ENCODE measurements around the gene LACTB. TPM values are rescaled to one million over a fixed set of nuclear protein-coding genes. Genes with fewer than 3 reads are reported as not detected.
A peak's percentile ranks its signal among the peaks of the same experiment; 100 is the strongest.

Gene LACTB
- total RNA-seq, 1 experiment from 2014 or later: 4.4 TPM

- ChIA-PET CTCF (interaction anchor here (0.6 kb wide), 1 partner anchor 15 kb away, joined by 3 read pairs; no protein-coding TSS in a partner anchor), POLR2A (ENCODE audit: low non-redundant PET) (no interaction called here)
- peaks cover 3% of the 10 kb centered on the region for H3K9me3 ChIP-seq (ENCODE audit: low read depth, low read length, poor library complexity, severe bottlenecking)
- no peaks in the 10 kb centered on the region for H3K27me3 ChIP-seq (replicated peaks; ENCODE audit: insufficient read depth, low read depth, low read length, poor library complexity)
- TF ChIP-seq EZH2 (IDR thresholded peaks at IDR 0.05; ENCODE audit: borderline replicate concordance, low read depth, low read length, poor library complexity, severe bottlenecking) (no peak), CTCF (conservative IDR thresholded peaks at IDR 0.05; ENCODE audit: low read depth, low read length) (no peak)
- H3K27ac ChIP-seq (ENCODE audit: low read depth, low read length, poor library complexity, severe bottlenecking): no peak overlapping the region
- no peaks in the 10 kb centered on the region for H3K4me1 ChIP-seq (ENCODE audit: insufficient read depth, low read length, poor library complexity, severe bottlenecking)
- no peaks in the 10 kb centered on the region for H3K36me3 ChIP-seq (ENCODE audit: insufficient read depth, low read length, poor library complexity, severe bottlenecking)
- no TSS peak for BruUV-seq (replicated peaks)
- intact Hi-C loops (cut with micrococcal nuclease; ENCODE audit: unreplicated experiment): no loop called here
- no peak overlapping the region for H3K4me3 ChIP-seq (ENCODE audit: low read depth, low read length, poor library complexity, severe bottlenecking)
- no peak for DNase-seq (ENCODE audit: low spot score)
Observed at GRCh38 chr15:63118854-63119253, 2.8 kb upstream of the LACTB start.

DNA sequence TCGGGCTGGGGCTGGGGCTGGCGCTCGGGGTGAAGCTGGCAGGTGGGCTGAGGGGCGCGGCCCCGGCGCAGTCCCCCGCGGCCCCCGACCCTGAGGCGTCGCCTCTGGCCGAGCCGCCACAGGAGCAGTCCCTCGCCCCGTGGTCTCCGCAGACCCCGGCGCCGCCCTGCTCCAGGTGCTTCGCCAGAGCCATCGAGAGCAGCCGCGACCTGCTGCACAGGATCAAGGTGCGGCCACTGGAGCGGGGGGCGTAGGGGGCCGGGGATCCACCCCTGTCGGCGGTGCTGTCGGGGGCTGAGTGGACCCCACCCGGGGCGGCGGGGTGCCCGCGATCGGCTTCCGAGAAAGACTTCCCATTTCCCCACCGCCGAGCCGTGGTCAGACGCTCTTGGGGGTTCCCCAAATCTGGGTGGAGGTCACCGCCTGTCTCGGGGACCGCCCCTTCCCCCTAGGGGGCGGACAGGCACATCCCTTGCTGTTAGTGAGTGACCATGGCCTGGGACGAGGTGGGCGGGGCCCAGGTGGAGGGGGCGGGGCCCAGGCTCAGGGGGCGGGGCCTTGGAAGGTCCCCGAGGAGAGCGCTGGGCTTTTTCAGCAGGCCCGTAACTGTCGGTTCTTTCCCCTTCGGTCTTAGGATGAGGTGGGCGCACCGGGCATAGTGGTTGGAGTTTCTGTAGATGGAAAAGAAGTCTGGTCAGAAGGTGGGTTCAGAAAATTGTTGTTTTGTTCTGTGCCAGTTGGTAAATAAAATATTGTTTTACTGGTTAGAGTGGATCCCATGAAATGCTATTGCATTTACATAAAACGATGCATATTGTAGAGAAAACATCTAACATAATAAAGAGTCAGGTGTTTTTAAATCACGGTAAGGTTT lies 578 bp downstream of the LACTB start:
- DNase-seq (ENCODE audit: low spot score): peak; percentile 64
- TF ChIP-seq EZH2 (IDR thresholded peaks at IDR 0.05; ENCODE audit: borderline replicate concordance, low read depth, low read length, poor library complexity, severe bottlenecking) (no peak), CTCF (conservative IDR thresholded peaks at IDR 0.05; ENCODE audit: low read depth, low read length) (no peak)
- CTCF ChIA-PET: no interaction called here
- BruUV-seq (replicated peaks): no TSS peak
- Histone ChIP-seq H3K4me3 (ENCODE audit: low read depth, low read length, poor library complexity, severe bottlenecking) (peak overlapping the region; percentile 98), H3K9me3 (ENCODE audit: low read depth, low read length, poor library complexity, severe bottlenecking) (peaks cover 3% of the 10 kb centered on the region), H3K27ac (ENCODE audit: low read depth, low read length, poor library complexity, severe bottlenecking) (peak overlapping the region; percentile 37), H3K36me3 (ENCODE audit: insufficient read depth, low read length, poor library complexity, severe bottlenecking) (no peaks in the 10 kb centered on the region), H3K4me1 (ENCODE audit: insufficient read depth, low read length, poor library complexity, severe bottlenecking) (no peaks in the 10 kb centered on the region), H3K27me3 (replicated peaks; ENCODE audit: insufficient read depth, low read depth, low read length, poor library complexity) (no peaks in the 10 kb centered on the region)
- POLR2A ChIA-PET (ENCODE audit: low non-redundant PET): no interaction called here
- intact Hi-C loops (cut with micrococcal nuclease; ENCODE audit: unreplicated experiment): no loop called here

DNA sequence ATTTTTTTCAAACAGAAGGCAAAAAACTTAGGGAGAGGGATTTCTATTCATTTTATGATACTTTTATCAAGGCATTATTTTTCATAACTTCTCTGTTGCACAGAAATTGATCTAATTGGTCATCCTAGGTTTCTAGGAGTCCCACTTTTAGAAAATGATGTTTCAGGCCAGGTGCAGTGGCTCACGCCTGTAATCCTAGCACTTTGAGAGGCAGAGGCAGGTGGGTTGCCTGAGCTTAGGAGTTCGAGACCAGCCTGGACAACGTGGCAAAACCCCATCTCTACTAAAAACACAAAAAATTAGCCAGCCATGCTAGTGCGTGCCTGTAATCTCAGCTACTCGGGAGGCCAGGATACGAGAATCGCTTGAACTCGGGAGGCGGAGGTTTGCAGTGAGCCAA lies 2.8 kb downstream of the LACTB start:
- CTCF ChIA-PET: no interaction called here
- H3K9me3 ChIP-seq (ENCODE audit: low read depth, low read length, poor library complexity, severe bottlenecking): no peaks in the 10 kb centered on the region
- H3K27me3 ChIP-seq (replicated peaks; ENCODE audit: insufficient read depth, low read depth, low read length, poor library complexity): no peaks in the 10 kb centered on the region
- POLR2A ChIA-PET (ENCODE audit: low non-redundant PET): no interaction called here
- intact Hi-C loops (cut with micrococcal nuclease; ENCODE audit: unreplicated experiment): no loop called here
- BruUV-seq (replicated peaks): no TSS peak
- no peaks in the 10 kb centered on the region for H3K4me1 ChIP-seq (ENCODE audit: insufficient read depth, low read length, poor library complexity, severe bottlenecking)
- no peak overlapping the region for H3K27ac ChIP-seq (ENCODE audit: low read depth, low read length, poor library complexity, severe bottlenecking)
- H3K36me3 ChIP-seq (ENCODE audit: insufficient read depth, low read length, poor library complexity, severe bottlenecking): no peaks in the 10 kb centered on the region
- DNase-seq (ENCODE audit: low spot score): no peak
- no peak overlapping the region for H3K4me3 ChIP-seq (ENCODE audit: low read depth, low read length, poor library complexity, severe bottlenecking)
- TF ChIP-seq EZH2 (IDR thresholded peaks at IDR 0.05; ENCODE audit: borderline replicate concordance, low read depth, low read length, poor library complexity, severe bottlenecking): no peak
- TF ChIP-seq CTCF (conservative IDR thresholded peaks at IDR 0.05; ENCODE audit: low read depth, low read length): no peak

Measured in A673 (cell line).